Mucosa of rectum (tissue), 2 donors: ENCODE measurements around the gene RRN3.
"Not testable (repeated sequence)": the region's sequence is repeated elsewhere in the genome, so short reads cannot be mapped to it uniquely, and the experiment has no call there.

Experiments used
- H3K27ac ChIP-seq, 2 donors: one replicate each; pipeline ENCODE4 v1.7.0; 2013; ENCODE audit warnings: inconsistent platforms in 2 of 2, low read depth in 2 of 2, low read length in 2 of 2
- H3K27me3 ChIP-seq, 2 donors: one replicate each; pipeline ENCODE4 v1.7.0; 2013; ENCODE audit warnings: low read length in 2 of 2; ENCODE audit not compliant: control insufficient read depth in 2 of 2, insufficient read depth in 2 of 2
- H3K36me3 ChIP-seq, 2 donors: one replicate each; pipeline ENCODE4 v1.7.0; 2013; ENCODE audit warnings: low read length in 2 of 2; ENCODE audit not compliant: control insufficient read depth in 2 of 2, insufficient read depth in 2 of 2
- H3K4me1 ChIP-seq, 2 donors: one replicate each; pipeline ENCODE4 v1.7.0; 2013; ENCODE audit warnings: low read length in 2 of 2, mild to moderate bottlenecking in 1 of 2; ENCODE audit not compliant: control insufficient read depth in 2 of 2, insufficient read depth in 2 of 2
- H3K4me3 ChIP-seq, 2 donors: one replicate each; pipeline ENCODE4 v1.7.0; 2013; ENCODE audit warnings: low read length in 2 of 2
- H3K9ac ChIP-seq, 2 donors: one replicate each; pipeline ENCODE4 v1.7.0; 2013; ENCODE audit warnings: low read length in 2 of 2, low read depth in 1 of 2, mild to moderate bottlenecking in 1 of 2
- H3K9me3 ChIP-seq, 2 donors: one replicate each; pipeline ENCODE4 v1.7.0; 2013; ENCODE audit warnings: low read length in 2 of 2; ENCODE audit not compliant: control insufficient read depth in 2 of 2
- donor health status: healthy.
- donor health status: Normal muscosa, but diverticular disease.

Gene RRN3

GRCh38 chr16:15093571-15093954 lies 509 bp downstream of the RRN3 start:
- not testable (repeated sequence) for H3K4me1 ChIP-seq, H3K36me3 ChIP-seq, H3K9me3 ChIP-seq, H3K27me3 ChIP-seq
- Histone ChIP-seq H3K27ac (peak overlapping the region; percentile 72 to 81), H3K4me3 (peak overlapping the region; percentile 74 to 95), H3K9ac (peak overlapping the region; percentile 69 to 87)

GRCh38 chr16:15090663-15091269 lies 3.3 kb downstream of the RRN3 start:
- H3K9ac ChIP-seq, H3K9me3 ChIP-seq, H3K4me1 ChIP-seq, H3K27ac ChIP-seq, H3K4me3 ChIP-seq, H3K27me3 ChIP-seq: not testable (repeated sequence)
- H3K36me3 ChIP-seq = peaks cover 0 to 10% of the 10 kb centered on the region in 2 donors

- H3K27ac ChIP-seq, H3K4me3 ChIP-seq, H3K27me3 ChIP-seq, H3K9me3 ChIP-seq, H3K4me1 ChIP-seq, H3K9ac ChIP-seq: not testable (repeated sequence)
- H3K36me3 ChIP-seq = peaks cover 3 to 26% of the 10 kb centered on the region in 2 donors
These were observed 11.3 kb downstream of the RRN3 start for GRCh38 chr16:15082788-15083187.

- H3K27ac ChIP-seq, H3K27me3 ChIP-seq, H3K9ac ChIP-seq, H3K9me3 ChIP-seq, H3K4me1 ChIP-seq, H3K4me3 ChIP-seq: not testable (repeated sequence)
- H3K36me3 ChIP-seq = peaks cover 5 to 24% of the 10 kb centered on the region in 2 donors
These were observed 13.2 kb downstream of the RRN3 start for GRCh38 chr16:15080883-15081282.

GRCh38 chr16:15076161-15076560 lies 17.9 kb downstream of the RRN3 start:
- peaks cover 31 to 37% of the 10 kb centered on the region in 2 donors for H3K36me3 ChIP-seq
- H3K27me3 ChIP-seq, H3K9ac ChIP-seq, H3K4me3 ChIP-seq, H3K4me1 ChIP-seq, H3K27ac ChIP-seq, H3K9me3 ChIP-seq: not testable (repeated sequence)

GRCh38 chr16:15073101-15073500 lies 21.0 kb downstream of the RRN3 start:
- Histone ChIP-seq H3K27ac (no peak overlapping the region), H3K4me3 (no peak overlapping the region), H3K9ac (no peak overlapping the region), H3K9me3 (no peaks in the 10 kb centered on the region), H3K4me1 (no peaks in the 10 kb centered on the region), H3K27me3 (no peaks in the 10 kb centered on the region), H3K36me3 (peaks cover 40 to 43% of the 10 kb centered on the region in 2 donors)

GRCh38 chr16:15071916-15072769 lies 21.9 kb downstream of the RRN3 start:
- not testable (repeated sequence) for H3K4me3 ChIP-seq, H3K9me3 ChIP-seq, H3K4me1 ChIP-seq, H3K27ac ChIP-seq, H3K27me3 ChIP-seq, H3K9ac ChIP-seq
- H3K36me3 ChIP-seq = peaks cover 40 to 43% of the 10 kb centered on the region in 2 donors

- not testable (repeated sequence) for H3K9me3 ChIP-seq, H3K27ac ChIP-seq, H3K9ac ChIP-seq, H3K4me1 ChIP-seq, H3K27me3 ChIP-seq, H3K4me3 ChIP-seq
- H3K36me3 ChIP-seq = peaks cover 39 to 44% of the 10 kb centered on the region in 2 donors
These were observed 23.1 kb downstream of the RRN3 start for GRCh38 chr16:15071013-15071412.

- H3K9ac ChIP-seq, H3K4me1 ChIP-seq, H3K4me3 ChIP-seq, H3K27me3 ChIP-seq, H3K9me3 ChIP-seq, H3K27ac ChIP-seq: not testable (repeated sequence)
- H3K36me3 ChIP-seq = peaks cover 14 to 28% of the 10 kb centered on the region in 2 donors
These were observed 27.4 kb downstream of the RRN3 start for GRCh38 chr16:15066690-15067089.

GRCh38 chr16:15065961-15066360 lies 28.1 kb downstream of the RRN3 start:
- H3K4me1 ChIP-seq, H3K4me3 ChIP-seq, H3K27ac ChIP-seq, H3K27me3 ChIP-seq, H3K9me3 ChIP-seq, H3K9ac ChIP-seq: not testable (repeated sequence)
- H3K36me3 ChIP-seq = peaks cover 21 to 35% of the 10 kb centered on the region in 2 donors
